Measurements from ENCODE around the gene CLASP1. TPM values are rescaled to one million over a fixed set of nuclear protein-coding genes. Genes with fewer than 3 reads are reported as not detected.
A peak's percentile ranks its signal among the peaks of the same experiment; 100 is the strongest.

The CLASP1 gene
- total RNA-seq, 6 experiments from 2014 or later: 38.2 to 49.0 (median 41.1) TPM

DNA sequence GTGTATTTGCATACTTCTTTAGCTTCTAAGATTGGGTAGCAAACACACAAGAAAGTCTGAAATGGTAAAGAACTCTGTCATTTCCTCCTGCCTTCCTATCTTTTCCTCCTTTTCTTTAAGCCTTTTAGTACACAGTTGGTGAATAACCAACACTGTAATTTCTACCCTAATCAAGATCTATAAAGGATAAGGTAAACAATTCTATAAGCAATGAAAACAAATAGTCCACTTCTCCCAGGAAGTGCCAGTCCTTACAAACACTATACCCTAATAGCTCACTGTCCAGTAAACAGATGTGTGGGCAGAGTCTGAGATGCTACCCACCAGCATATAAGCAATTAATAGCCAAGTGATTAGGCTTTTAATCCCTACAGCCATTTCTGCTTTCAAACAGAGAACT, 283.2 kb downstream of the CLASP1 start:
- DNase-seq: no peak
- peaks cover 88% of the 10 kb centered on the region for H3K4me1 Mint-ChIP-seq (ENCODE audit: low read depth)
- H3K4me3 Mint-ChIP-seq: no peak overlapping the region
- H3K9me3 Mint-ChIP-seq: no peaks in the 10 kb centered on the region
- peaks cover 3% of the 10 kb centered on the region for H3K27me3 Mint-ChIP-seq (ENCODE audit: insufficient read depth)
- peaks cover 60% of the 10 kb centered on the region for H3K36me3 Mint-ChIP-seq (ENCODE audit: low read depth)
- TF ChIP-seq, protein P1, sequence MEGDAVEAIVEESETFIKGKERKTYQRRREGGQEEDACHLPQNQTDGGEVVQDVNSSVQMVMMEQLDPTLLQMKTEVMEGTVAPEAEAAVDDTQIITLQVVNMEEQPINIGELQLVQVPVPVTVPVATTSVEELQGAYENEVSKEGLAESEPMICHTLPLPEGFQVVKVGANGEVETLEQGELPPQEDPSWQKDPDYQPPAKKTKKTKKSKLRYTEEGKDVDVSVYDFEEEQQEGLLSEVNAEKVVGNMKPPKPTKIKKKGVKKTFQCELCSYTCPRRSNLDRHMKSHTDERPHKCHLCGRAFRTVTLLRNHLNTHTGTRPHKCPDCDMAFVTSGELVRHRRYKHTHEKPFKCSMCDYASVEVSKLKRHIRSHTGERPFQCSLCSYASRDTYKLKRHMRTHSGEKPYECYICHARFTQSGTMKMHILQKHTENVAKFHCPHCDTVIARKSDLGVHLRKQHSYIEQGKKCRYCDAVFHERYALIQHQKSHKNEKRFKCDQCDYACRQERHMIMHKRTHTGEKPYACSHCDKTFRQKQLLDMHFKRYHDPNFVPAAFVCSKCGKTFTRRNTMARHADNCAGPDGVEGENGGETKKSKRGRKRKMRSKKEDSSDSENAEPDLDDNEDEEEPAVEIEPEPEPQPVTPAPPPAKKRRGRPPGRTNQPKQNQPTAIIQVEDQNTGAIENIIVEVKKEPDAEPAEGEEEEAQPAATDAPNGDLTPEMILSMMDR (IDR thresholded peaks at IDR 0.05): no peak
- H3K27ac Mint-ChIP-seq: peak overlapping the region; percentile 77

DNA sequence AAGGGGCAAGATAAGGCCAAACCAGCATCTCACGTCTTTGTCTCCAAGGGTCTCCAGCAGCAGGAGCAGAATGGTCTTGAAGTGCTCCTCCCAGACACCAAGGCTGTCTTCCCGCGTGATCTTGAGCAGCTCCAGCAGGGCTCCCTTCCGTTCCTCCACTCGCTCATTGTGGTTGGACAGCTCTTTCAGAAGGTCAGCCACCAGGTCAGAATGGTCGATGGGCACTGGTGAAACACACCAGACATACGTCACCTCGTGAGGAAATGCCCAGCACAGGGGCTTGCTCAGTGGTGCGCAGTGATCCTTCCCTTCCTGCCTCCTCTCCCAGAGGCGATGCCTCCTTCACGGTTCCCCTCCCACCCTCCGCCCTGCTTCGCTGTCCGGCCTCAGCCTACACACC, 284.2 kb downstream of the CLASP1 start:
- Mint-ChIP-seq H3K9me3 (no peaks in the 10 kb centered on the region), H3K36me3 (ENCODE audit: low read depth) (peaks cover 55% of the 10 kb centered on the region), H3K4me1 (ENCODE audit: low read depth) (peaks cover 88% of the 10 kb centered on the region), H3K4me3 (no peak overlapping the region; the same call in 1 of the 2 replicates), H3K27me3 (ENCODE audit: insufficient read depth) (peaks cover 3% of the 10 kb centered on the region), H3K27ac (peak overlapping the region; percentile 77)
- no peak for DNase-seq
- TF ChIP-seq, protein P1 (IDR thresholded peaks at IDR 0.05): no peak

DNA sequence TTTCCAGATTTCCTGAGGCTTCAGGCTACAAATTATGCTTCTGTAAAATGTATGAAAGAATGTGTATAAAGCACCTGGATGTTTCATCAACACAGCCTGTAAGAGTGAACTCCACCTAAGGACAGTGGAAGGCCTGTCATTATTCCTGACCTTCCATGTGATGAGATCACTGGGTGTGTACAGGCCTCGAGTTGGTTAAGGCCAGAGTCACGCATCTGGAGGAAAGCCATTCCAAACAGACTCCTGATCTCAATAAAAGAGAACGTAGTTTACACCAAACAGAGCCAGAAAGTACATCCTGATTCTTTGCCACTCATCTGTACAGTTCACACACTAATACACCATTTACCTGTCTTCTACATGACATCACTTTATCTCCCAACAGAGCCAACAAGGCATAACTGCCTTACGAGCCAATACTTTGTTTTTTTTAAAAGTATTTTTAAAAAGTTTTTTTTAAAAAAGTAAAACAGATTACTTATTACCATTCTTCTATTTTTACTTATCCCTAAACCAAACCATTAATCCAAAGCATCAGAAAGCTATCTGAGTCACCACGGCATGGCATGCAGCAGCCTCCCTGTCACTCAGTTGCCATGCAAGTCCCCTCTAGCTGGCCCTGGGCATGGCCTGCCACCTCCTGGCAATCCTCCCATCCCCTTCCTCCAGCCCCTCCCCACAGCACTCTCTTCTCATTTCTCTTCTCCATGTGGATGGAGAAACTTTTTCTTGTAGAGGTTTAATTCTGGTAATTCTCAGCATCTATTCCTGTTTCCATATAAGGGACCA, 285.4 kb downstream of the CLASP1 start:
- Mint-ChIP-seq H3K27me3 (ENCODE audit: insufficient read depth) (peaks cover 3% of the 10 kb centered on the region), H3K4me3 (peak overlapping the region; percentile 55; the same call in 1 of the 2 replicates), H3K27ac (peak overlapping the region; percentile 96), H3K36me3 (ENCODE audit: low read depth) (peaks cover 55% of the 10 kb centered on the region), H3K4me1 (ENCODE audit: low read depth) (peaks cover 88% of the 10 kb centered on the region), H3K9me3 (no peaks in the 10 kb centered on the region)
- DNase-seq: peak; percentile 76
- TF ChIP-seq, protein P1 (IDR thresholded peaks at IDR 0.05): no peak

DNA sequence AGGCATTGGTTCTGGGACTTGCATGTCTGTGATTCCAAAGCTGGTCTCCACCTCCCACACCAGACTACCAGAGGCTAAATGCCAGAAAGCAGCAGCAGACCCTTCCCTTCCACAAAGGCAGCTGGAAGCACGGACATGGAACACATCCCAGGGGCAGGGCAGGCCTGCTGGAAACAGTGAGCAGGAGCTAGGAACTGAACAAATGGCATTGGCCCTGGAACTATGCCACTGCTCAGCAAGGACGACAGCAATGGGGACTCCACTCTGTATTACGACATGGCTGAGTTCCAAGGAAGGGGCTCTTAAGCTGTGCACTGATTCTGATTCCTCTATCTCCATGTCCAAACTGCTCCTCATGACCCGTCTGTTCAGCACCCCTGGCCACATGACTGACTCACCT, 286.5 kb downstream of the CLASP1 start:
- no peaks in the 10 kb centered on the region for H3K9me3 Mint-ChIP-seq
- H3K4me1 Mint-ChIP-seq (ENCODE audit: low read depth): peaks cover 89% of the 10 kb centered on the region
- DNase-seq: no peak
- H3K36me3 Mint-ChIP-seq (ENCODE audit: low read depth): peaks cover 49% of the 10 kb centered on the region
- TF ChIP-seq, protein P1 (IDR thresholded peaks at IDR 0.05): no peak
- H3K27me3 Mint-ChIP-seq (ENCODE audit: insufficient read depth): peaks cover 3% of the 10 kb centered on the region
- H3K4me3 Mint-ChIP-seq: peak overlapping the region; percentile 46; the same call in 1 of the 2 replicates
- peak overlapping the region; percentile 96 for H3K27ac Mint-ChIP-seq

DNA sequence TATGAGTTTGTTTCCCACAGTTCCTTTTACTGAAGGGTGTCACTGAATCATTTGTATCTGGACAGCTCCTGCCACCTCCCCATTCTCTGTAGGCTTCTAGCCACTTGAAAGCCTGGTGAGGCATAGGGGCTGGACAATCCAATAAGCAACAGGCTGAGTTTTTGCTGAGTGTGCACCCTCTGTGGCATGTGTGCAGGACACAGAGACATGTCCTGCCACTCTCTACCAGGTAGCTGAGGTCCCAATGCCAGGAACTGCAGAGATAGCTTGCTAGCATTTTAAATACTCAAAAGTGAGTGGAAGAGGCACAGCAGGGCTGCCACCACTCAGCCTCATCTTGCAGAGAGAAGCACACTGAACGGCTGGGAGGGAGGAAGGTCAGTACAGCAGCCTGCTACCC, 287.0 kb downstream of the CLASP1 start:
- Mint-ChIP-seq H3K27me3 (ENCODE audit: insufficient read depth) (peaks cover 3% of the 10 kb centered on the region), H3K4me3 (peak overlapping the region; percentile 25; the same call in 1 of the 2 replicates), H3K4me1 (ENCODE audit: low read depth) (peaks cover 91% of the 10 kb centered on the region), H3K36me3 (ENCODE audit: low read depth) (peaks cover 46% of the 10 kb centered on the region), H3K27ac (peak overlapping the region; percentile 51; the same call in 1 of the 2 replicates), H3K9me3 (no peaks in the 10 kb centered on the region)
- TF ChIP-seq, protein P1 (IDR thresholded peaks at IDR 0.05): no peak
- DNase-seq: no peak

All from HFFc6 (cell line).